Peyer's patch (tissue), 4 donors: ENCODE measurements around the gene ERLIN1.

ENCODE experiments used
- POLR2A ChIP-seq, 2 donors: fragments of 450-650 bp; IDR thresholded peaks; one replicate each; pipeline ENCODE4 v1.5.1; 2017; ENCODE audit warnings: antibody characterized with exemption in 2 of 2, mild to moderate bottlenecking in 2 of 2, moderate library complexity in 2 of 2
- TF ChIP-seq, protein P1 (sequence below), 6 experiments: fragments of 450-650 bp in 4 of 6; fragments of 200-600 bp in 2 of 6; sonication (generic) in 1 of 6; IDR thresholded peaks; one replicate each; pipeline ENCODE4 v1.5.1; 2017 to 2019; ENCODE audit warnings: antibody characterized with exemption in 6 of 6, mild to moderate bottlenecking in 3 of 6, moderate library complexity in 1 of 6

DNA sequence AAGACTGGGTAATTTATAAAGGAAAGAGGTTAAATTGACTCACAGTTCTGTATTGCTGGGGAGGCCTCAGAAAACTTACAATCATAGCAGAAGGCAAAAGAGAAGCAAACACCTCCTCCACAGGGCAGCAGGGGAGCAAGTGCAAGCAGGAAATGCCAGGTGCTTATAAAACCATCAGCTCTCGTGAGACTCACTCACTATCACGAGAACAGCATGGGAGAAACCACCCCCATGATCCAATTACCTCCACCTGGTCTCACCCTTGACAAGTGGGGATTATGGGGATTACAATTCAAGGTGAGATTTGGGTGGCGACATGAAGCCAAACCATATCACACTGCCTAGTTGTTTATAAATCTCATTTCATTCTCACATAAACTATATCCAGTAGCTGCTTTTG, 76.2 kb downstream of the ERLIN1 start:
- TF ChIP-seq, protein P1, sequence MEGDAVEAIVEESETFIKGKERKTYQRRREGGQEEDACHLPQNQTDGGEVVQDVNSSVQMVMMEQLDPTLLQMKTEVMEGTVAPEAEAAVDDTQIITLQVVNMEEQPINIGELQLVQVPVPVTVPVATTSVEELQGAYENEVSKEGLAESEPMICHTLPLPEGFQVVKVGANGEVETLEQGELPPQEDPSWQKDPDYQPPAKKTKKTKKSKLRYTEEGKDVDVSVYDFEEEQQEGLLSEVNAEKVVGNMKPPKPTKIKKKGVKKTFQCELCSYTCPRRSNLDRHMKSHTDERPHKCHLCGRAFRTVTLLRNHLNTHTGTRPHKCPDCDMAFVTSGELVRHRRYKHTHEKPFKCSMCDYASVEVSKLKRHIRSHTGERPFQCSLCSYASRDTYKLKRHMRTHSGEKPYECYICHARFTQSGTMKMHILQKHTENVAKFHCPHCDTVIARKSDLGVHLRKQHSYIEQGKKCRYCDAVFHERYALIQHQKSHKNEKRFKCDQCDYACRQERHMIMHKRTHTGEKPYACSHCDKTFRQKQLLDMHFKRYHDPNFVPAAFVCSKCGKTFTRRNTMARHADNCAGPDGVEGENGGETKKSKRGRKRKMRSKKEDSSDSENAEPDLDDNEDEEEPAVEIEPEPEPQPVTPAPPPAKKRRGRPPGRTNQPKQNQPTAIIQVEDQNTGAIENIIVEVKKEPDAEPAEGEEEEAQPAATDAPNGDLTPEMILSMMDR (IDR thresholded peaks at IDR 0.05): no peak
- TF ChIP-seq POLR2A (IDR thresholded peaks at IDR 0.05): no peak
